ENCODE measurements around the gene AVP. TPM values are rescaled to one million over a fixed set of nuclear protein-coding genes. Genes with fewer than 3 reads are reported as not detected.

The AVP gene
- total and polyA plus RNA-seq, 8 donors: not detected

DNA sequence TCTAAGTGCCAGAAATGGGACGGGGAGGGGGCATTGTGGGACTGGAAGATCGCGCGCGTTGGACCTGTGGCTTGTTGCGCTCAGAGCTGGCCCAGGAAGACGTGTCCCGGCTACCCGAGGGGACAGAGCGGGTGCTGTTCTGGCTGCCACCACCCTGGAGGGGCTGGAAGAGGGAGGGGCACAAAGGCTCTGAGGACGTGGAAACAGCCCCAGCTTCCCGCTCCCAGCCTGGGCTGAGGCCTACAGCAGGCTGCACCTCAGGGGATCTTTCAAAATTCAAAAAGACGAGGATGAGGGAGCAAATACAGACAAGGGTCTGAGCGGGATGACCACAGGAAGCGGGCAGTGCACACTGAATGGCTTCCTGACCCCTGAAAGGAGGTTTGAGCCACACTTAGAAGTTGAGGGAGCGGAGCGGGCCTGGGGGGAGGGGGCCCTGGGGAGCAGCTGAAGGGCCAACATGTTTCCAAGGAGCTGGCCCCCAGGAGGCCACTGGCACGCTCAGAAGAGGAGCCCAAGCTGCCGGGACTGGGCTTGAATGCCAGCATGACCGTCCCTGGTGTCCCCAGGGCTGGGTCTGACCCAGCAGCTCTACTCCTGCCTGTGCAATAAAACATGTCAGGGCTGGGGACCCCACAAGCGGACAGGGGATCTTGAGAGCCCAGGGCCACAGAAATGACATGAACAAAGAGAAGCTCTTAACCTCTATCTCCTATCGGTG is 11.8 kb downstream of the AVP start:
- no peak for DNase-seq
- Histone ChIP-seq H3K4me3 (peak overlapping the region in 3 of 4 donors; percentile 48 to 60 (median 53)), H3K4me1 (peaks cover 10 to 16% (median 14%) of the 10 kb centered on the region in 4 donors), H3K27me3 (peaks cover 5 to 49% (median 21%) of the 10 kb centered on the region in 3 donors), H3K27ac (no peak overlapping the region), H3K36me3 (no peaks in the 10 kb centered on the region), H3K9me3 (no peaks in the 10 kb centered on the region)
- TF ChIP-seq, protein P1, sequence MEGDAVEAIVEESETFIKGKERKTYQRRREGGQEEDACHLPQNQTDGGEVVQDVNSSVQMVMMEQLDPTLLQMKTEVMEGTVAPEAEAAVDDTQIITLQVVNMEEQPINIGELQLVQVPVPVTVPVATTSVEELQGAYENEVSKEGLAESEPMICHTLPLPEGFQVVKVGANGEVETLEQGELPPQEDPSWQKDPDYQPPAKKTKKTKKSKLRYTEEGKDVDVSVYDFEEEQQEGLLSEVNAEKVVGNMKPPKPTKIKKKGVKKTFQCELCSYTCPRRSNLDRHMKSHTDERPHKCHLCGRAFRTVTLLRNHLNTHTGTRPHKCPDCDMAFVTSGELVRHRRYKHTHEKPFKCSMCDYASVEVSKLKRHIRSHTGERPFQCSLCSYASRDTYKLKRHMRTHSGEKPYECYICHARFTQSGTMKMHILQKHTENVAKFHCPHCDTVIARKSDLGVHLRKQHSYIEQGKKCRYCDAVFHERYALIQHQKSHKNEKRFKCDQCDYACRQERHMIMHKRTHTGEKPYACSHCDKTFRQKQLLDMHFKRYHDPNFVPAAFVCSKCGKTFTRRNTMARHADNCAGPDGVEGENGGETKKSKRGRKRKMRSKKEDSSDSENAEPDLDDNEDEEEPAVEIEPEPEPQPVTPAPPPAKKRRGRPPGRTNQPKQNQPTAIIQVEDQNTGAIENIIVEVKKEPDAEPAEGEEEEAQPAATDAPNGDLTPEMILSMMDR (IDR thresholded peaks at IDR 0.05): no peak
- no peak for TF ChIP-seq POLR2AphosphoS5 (IDR thresholded peaks at IDR 0.05)
- TF ChIP-seq POLR2A (IDR thresholded peaks at IDR 0.05): no peak
- TF ChIP-seq EP300 (IDR thresholded peaks at IDR 0.05): no peak
- intact Hi-C loops (cut with DNase I; ENCODE audit: low total_unique reads): no loop called here
- WGBS, 5 donors: 80 to 85% (median 84%) methylated on average over 21 to 22 of the region's 22 CpGs

DNA sequence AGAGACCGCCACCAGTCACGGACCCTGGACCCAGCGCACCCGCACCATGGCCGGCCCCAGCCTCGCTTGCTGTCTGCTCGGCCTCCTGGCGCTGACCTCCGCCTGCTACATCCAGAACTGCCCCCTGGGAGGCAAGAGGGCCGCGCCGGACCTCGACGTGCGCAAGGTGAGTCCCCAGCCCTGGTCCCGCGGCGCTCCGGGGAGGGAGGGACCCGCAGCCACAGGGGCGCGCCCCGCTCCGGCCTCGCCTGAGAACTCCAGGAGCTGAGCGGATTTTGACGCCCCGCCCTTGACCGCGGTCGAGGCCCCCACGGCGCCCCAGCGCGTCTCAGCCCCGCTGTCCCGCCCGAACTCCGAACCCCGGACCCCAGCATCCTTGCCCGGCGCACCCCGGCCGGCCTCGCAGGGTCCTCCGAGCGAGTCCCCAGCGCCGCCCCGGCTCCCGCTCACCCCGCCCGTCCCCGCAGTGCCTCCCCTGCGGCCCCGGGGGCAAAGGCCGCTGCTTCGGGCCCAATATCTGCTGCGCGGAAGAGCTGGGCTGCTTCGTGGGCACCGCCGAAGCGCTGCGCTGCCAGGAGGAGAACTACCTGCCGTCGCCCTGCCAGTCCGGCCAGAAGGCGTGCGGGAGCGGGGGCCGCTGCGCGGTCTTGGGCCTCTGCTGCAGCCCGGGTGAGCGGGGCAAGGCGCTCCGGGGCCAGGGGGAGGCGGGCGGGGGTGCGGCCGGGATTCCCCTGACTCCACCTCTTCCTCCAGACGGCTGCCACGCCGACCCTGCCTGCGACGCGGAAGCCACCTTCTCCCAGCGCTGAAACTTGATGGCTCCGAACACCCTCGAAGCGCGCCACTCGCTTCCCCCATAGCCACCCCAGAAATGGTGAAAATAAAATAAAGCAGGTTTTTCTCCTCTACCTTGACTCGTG is 12.7 kb downstream of the AVP start, which contains the start of gene OXT:
Gene OXT (plus strand): TSS at position 11 of the 920 bp plus-strand sequence. CDS start 36 bp downstream, at position 47.
- Histone ChIP-seq H3K9me3 (no peaks in the 10 kb centered on the region), H3K36me3 (no peaks in the 10 kb centered on the region), H3K4me1 (peaks cover 10 to 16% (median 14%) of the 10 kb centered on the region in 4 donors), H3K27me3 (peaks cover 5 to 42% (median 21%) of the 10 kb centered on the region in 3 donors), H3K27ac (peak within 1 kb of the TSS in 1 of 5 donors; percentile 29), H3K4me3 (peak within 1 kb of the TSS; percentile 48 to 60 (median 52))
- 7 to 63% (median 13%) methylated on average over 10 to 95 of the region's 95 CpGs for WGBS, 5 donors
- peak in 1 of 2 donors; percentile 77 for DNase-seq
- no peak for TF ChIP-seq POLR2A (IDR thresholded peaks at IDR 0.05)
- TF ChIP-seq, protein P1 (IDR thresholded peaks at IDR 0.05): no peak
- no peak for TF ChIP-seq EP300 (IDR thresholded peaks at IDR 0.05)
- no peak for TF ChIP-seq POLR2AphosphoS5 (IDR thresholded peaks at IDR 0.05)
- intact Hi-C loops (cut with DNase I; ENCODE audit: low total_unique reads): no loop called here

DNA sequence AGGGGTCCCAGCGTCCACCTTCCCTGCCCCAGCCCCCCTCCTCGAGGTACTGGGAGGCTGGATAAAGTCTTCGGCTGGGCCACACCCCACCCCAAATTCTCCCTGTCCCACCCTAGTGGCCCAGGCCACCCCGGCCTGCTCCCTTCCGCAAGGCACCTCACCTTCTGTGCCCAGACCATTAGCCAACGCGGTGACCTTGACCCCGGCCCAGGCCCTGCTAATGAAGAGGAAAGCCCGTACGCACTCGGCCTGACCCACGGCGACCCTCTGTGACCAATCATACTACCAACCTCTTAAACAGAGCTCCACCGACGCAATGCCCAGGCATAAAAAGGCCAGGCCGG is 13.3 kb downstream of the AVP start:
- H3K9me3 ChIP-seq: no peaks in the 10 kb centered on the region
- no peaks in the 10 kb centered on the region for H3K36me3 ChIP-seq
- TF ChIP-seq POLR2AphosphoS5 (IDR thresholded peaks at IDR 0.05) (no peak), POLR2A (IDR thresholded peaks at IDR 0.05) (no peak), EP300 (IDR thresholded peaks at IDR 0.05) (no peak)
- TF ChIP-seq, protein P1 (IDR thresholded peaks at IDR 0.05): no peak
- DNase-seq: no peak
- WGBS, 5 donors: 75 to 87% (median 85%) methylated on average over 14 to 16 of the region's 16 CpGs
- H3K4me3 ChIP-seq: peak overlapping the region; percentile 48 to 60 (median 52)
- peaks cover 10 to 16% (median 14%) of the 10 kb centered on the region in 4 donors for H3K4me1 ChIP-seq
- no peak overlapping the region for H3K27ac ChIP-seq
- H3K27me3 ChIP-seq: peaks cover 5 to 40% (median 21%) of the 10 kb centered on the region in 3 donors
- intact Hi-C loops (cut with DNase I; ENCODE audit: low total_unique reads): no loop called here

DNA sequence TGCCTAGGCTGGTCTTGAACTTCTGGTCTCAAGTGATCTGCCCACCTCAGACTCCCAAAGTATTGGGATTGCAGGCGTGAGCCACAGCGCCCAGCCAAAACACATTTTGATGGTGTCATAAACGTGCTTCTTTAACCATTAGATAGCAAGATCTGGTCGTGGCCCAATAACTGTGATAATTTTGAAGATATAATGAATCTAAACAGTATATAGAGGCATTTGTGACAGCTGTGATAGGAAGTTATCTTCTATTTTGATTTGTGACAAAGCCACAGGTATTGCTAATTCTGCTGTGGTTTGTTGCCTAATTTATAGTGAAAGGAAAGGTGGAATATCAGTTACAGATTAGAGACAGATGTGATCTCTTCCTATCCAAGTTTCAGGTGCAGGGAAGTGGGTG is 13.8 kb downstream of the AVP start:
- TF ChIP-seq POLR2A (IDR thresholded peaks at IDR 0.05) (no peak), POLR2AphosphoS5 (IDR thresholded peaks at IDR 0.05) (no peak), EP300 (IDR thresholded peaks at IDR 0.05) (no peak)
- TF ChIP-seq, protein P1 (IDR thresholded peaks at IDR 0.05): no peak
- no peak overlapping the region for H3K4me3 ChIP-seq
- no peak for DNase-seq
- H3K36me3 ChIP-seq: no peaks in the 10 kb centered on the region
- no peaks in the 10 kb centered on the region for H3K9me3 ChIP-seq
- peaks cover 5 to 35% (median 21%) of the 10 kb centered on the region in 3 donors for H3K27me3 ChIP-seq
- 72 to 81% (median 77%) methylated on average over 4 of the region's 4 CpGs for WGBS, 5 donors
- intact Hi-C loops (cut with DNase I; ENCODE audit: low total_unique reads): no loop called here
- no peak overlapping the region for H3K27ac ChIP-seq
- peaks cover 10 to 16% (median 14%) of the 10 kb centered on the region in 4 donors for H3K4me1 ChIP-seq

Measured in stomach (tissue), 9 donors.